K562 (cell line): ENCODE measurements around the gene MAP3K19. TPM values are rescaled to one million over a fixed set of nuclear protein-coding genes. Genes with fewer than 3 reads are reported as not detected.

Source experiments
- CLOCK ChIP-seq: fragments of 250-450 bp; sonication (Bioruptor Pico); IDR thresholded peaks from 2 replicates; pipeline ENCODE4 v1.4.0; 2020; ENCODE audit warnings: mild to moderate bottlenecking, moderate library complexity, borderline replicate concordance
- GTF2B ChIP-seq: IDR thresholded peaks from 2 replicates; pipeline ENCODE4 v1.6.1; 2011; ENCODE audit not compliant: insufficient read length; ENCODE audit errors: extremely low read depth
- HES1 ChIP-seq: fragments of 450-650 bp; IDR thresholded peaks from 2 replicates; pipeline ENCODE4 v1.6.1; 2016; ENCODE audit warnings: low read depth, mild to moderate bottlenecking, moderate library complexity
- PML ChIP-seq: IDR thresholded peaks from 2 replicates; pipeline ENCODE4 v1.6.1; 2012; ENCODE audit warnings: low read length, inconsistent platforms
- RBM34 ChIP-seq: fragments of 200-400 bp; formaldehyde crosslinking; IDR thresholded peaks from 2 replicates; pipeline ENCODE4 v1.6.1; 2018; ENCODE audit warnings: low read length, borderline replicate concordance; ENCODE audit not compliant: insufficient read depth
- REST ChIP-seq, 2 experiments: fragments of 450-650 bp; formaldehyde crosslinking in 1 of 2; IDR thresholded peaks; 2 replicates each; pipeline versions ENCODE4 v1.4.0 to v1.6.1; 2014 to 2020; ENCODE audit warnings: mild to moderate bottlenecking in 2 of 2, borderline replicate concordance in 1 of 2, low read depth in 1 of 2
- SFPQ ChIP-seq: fragments of 200-400 bp; formaldehyde crosslinking; IDR thresholded peaks from 2 replicates; pipeline ENCODE4 v1.6.1; 2017; ENCODE audit warnings: mild to moderate bottlenecking, low read depth, low read length, moderate library complexity
- ZBTB5 ChIP-seq: fragments of 450-650 bp; IDR thresholded peaks from 2 replicates; pipeline ENCODE4 v1.6.1; 2017; ENCODE audit warnings: antibody characterized with exemption
- polyA plus RNA-seq, 8 experiments: library from polyadenylated mRNA; depleted of rRNA in 4 of 8; stranded (reverse) in 5 of 8; unstranded in 3 of 8; fragments of >200 nt; fragmentation: Nextera tagmentation in 2 of 8; fragmentation: Illumina TruSeq in 1 of 8; extraction: Ambion mirVana in 2 of 8; extraction: Trizol in 1 of 8; gene quantifications; 2 replicates each; pipeline versions ENCODE4 v1.2.1 to v1.2.3, GENCODE V29; 2011 to 2014; ENCODE audit warnings: inconsistent platforms in 1 of 8, missing spikeins in 1 of 8
- total RNA-seq, 7 experiments: library from RNA; depleted of rRNA in 6 of 7; stranded (reverse); fragments of >200 nt in 6 of 7; fragmentation: Illumina TruSeq in 2 of 7; extraction: Trizol in 2 of 7; gene quantifications; 2 replicates each; pipeline versions ENCODE4 v1.2.1 to v1.2.3, GENCODE V29; 2011 to 2021; ENCODE audit warnings: low replicate concordance in 1 of 7

The MAP3K19 gene
- total and polyA plus RNA-seq, 9 of the 15 experiments (the other 6 are each of a cell fraction or from before 2014, with no cell fraction given): 0.29 TPM; not detected in 8

GRCh38 chr2:134918526-134919340 is 128.5 kb downstream of the MAP3K19 start, which contains the start of gene CCNT2 (continued):
- no peak for TF ChIP-seq CLOCK
- TF ChIP-seq REST (IDR thresholded peaks at IDR 0.05; ENCODE audit: borderline replicate concordance): no peak
- no peak for TF ChIP-seq REST (CRISPR knock-in tag; IDR thresholded peaks at IDR 0.05; ENCODE audit: low read depth)
- no peak for TF ChIP-seq RBM34
- no peak for TF ChIP-seq SFPQ
- no peak for TF ChIP-seq HES1
- TF ChIP-seq PML: no peak
- TF ChIP-seq ZBTB5: no peak
- TF ChIP-seq GTF2B: no peak
